HepG2 (cell line): ENCODE results near the gene ATRIP. TPM values are rescaled to one million over a fixed set of nuclear protein-coding genes. Genes with fewer than 3 reads are reported as not detected.

Source experiments
- AHDC1 ChIP-seq: sonication (generic); formaldehyde crosslinking; IDR thresholded peaks from 2 replicates; pipeline ENCODE4 v1.5.1; 2020; ENCODE audit warnings: mild to moderate bottlenecking, missing genetic modification reagents, borderline replicate concordance
- BRD4 ChIP-seq: sonication (generic); formaldehyde crosslinking; IDR thresholded peaks from 2 replicates; pipeline ENCODE4 v1.4.0; 2020; ENCODE audit warnings: missing genetic modification reagents
- GMEB2 ChIP-seq: IDR thresholded peaks from 2 replicates; pipeline ENCODE4 v1.6.1; 2016; ENCODE audit warnings: missing biosample characterization, missing genetic modification reagents, low read depth
- JDP2 ChIP-seq: sonication (generic); formaldehyde crosslinking; IDR thresholded peaks from 2 replicates; pipeline ENCODE4 v1.8.1; 2022; ENCODE audit warnings: missing genetic modification reagents, borderline replicate concordance
- MAF1 ChIP-seq: sonication (generic); formaldehyde crosslinking; IDR thresholded peaks from 2 replicates; pipeline ENCODE4 v1.5.0; 2020; ENCODE audit warnings: missing genetic modification reagents, borderline replicate concordance
- NBN ChIP-seq: fragments of 450-650 bp; conservative IDR thresholded peaks from 2 replicates; pipeline ENCODE4 v1.6.1; 2017
- NR2F6 ChIP-seq, 2 experiments: IDR thresholded peaks; 2 replicates each; pipeline ENCODE4 v1.6.1; 2016; ENCODE audit warnings: antibody characterized with exemption in 1 of 2, mild to moderate bottlenecking in 1 of 2
- PHF8 ChIP-seq: sonication (generic); formaldehyde crosslinking; IDR thresholded peaks from 2 replicates; pipeline ENCODE4 v1.5.0; 2020; ENCODE audit warnings: missing genetic modification reagents
- RBM39 ChIP-seq: fragments of 200-400 bp; formaldehyde crosslinking; IDR thresholded peaks from one replicate; pipeline ENCODE4 v1.6.1; 2018; ENCODE audit warnings: antibody characterized with exemption, mild to moderate bottlenecking, low read depth, low read length; ENCODE audit not compliant: poor library complexity, severe bottlenecking
- WIZ ChIP-seq: sonication (generic); formaldehyde crosslinking; IDR thresholded peaks from 2 replicates; pipeline ENCODE4 v1.5.1; 2020; ENCODE audit warnings: mild to moderate bottlenecking, missing genetic modification reagents
- ZBTB43 ChIP-seq: sonication (generic); formaldehyde crosslinking; conservative IDR thresholded peaks from 2 replicates; pipeline ENCODE4 v1.4.0; 2020; ENCODE audit warnings: missing genetic modification reagents
- ZNF546 ChIP-seq: sonication (generic); formaldehyde crosslinking; conservative IDR thresholded peaks from 2 replicates; pipeline ENCODE4 v1.8.1; 2023; ENCODE audit warnings: mild to moderate bottlenecking, missing genetic modification reagents
- ZNF570 ChIP-seq: sonication (generic); formaldehyde crosslinking; IDR thresholded peaks from 2 replicates; pipeline ENCODE4 v1.4.0; 2020; ENCODE audit warnings: mild to moderate bottlenecking, missing genetic modification reagents, borderline replicate concordance
- ZNF83 ChIP-seq: sonication (generic); formaldehyde crosslinking; IDR thresholded peaks from 2 replicates; pipeline ENCODE4 v1.4.0; 2020; ENCODE audit warnings: missing genetic modification reagents, mild to moderate bottlenecking, borderline replicate concordance
- polyA plus RNA-seq, 8 experiments: library from polyadenylated mRNA; depleted of rRNA in 3 of 8; stranded (reverse) in 7 of 8; unstranded in 1 of 8; fragments of >200 nt; fragmentation: Illumina TruSeq in 4 of 8; extraction: Trizol in 4 of 8; gene quantifications; 2 replicates each; pipeline versions ENCODE4 v1.2.1 to v1.2.3, GENCODE V29; 2011 to 2016; ENCODE audit warnings: low read depth in 4 of 8, missing spikeins in 1 of 8, mixed read lengths in 1 of 8; ENCODE audit not compliant: insufficient read depth in 1 of 8
- total RNA-seq, 5 experiments: library from RNA; depleted of rRNA; stranded (reverse); fragments of >200 nt; fragmentation: Illumina TruSeq; extraction: Trizol; gene quantifications; 2 replicates each; pipeline ENCODE4 v1.2.3, GENCODE V29; 2016; ENCODE audit warnings: low read depth in 1 of 5
- TF ChIP-seq, protein P1 (sequence below): sonication (generic); formaldehyde crosslinking; IDR thresholded peaks from 2 replicates; pipeline ENCODE4 v1.5.0; 2020; ENCODE audit warnings: mild to moderate bottlenecking, missing genetic modification reagents, moderate library complexity

Gene ATRIP
- total and polyA plus RNA-seq, 2 of the 13 experiments (the other 11 are each of a cell fraction or from before 2014, with no cell fraction given) = 5.1 to 12.5 TPM

GRCh38 chr3:48429960-48430707 lies 16.4 kb upstream of the ATRIP start, which contains the start of gene PLXNB1 (continued):
- no peak; the same call in 1 of the 2 replicates for TF ChIP-seq AHDC1 (CRISPR knock-in tag)
- TF ChIP-seq NR2F6 (IDR thresholded peaks at IDR 0.05) = peak; percentile 94
- peak; percentile 89 for TF ChIP-seq NR2F6 (CRISPR knock-in tag; IDR thresholded peaks at IDR 0.05)
- TF ChIP-seq ZNF546 (CRISPR knock-in tag) = no peak
- TF ChIP-seq ZNF83 (CRISPR knock-in tag) = no peak
- peak; percentile 81; the same call in 1 of the 2 replicates for TF ChIP-seq ZNF570
- TF ChIP-seq RBM39 = peak; percentile 83
- TF ChIP-seq JDP2 = peak; percentile 65; the same call in 1 of the 2 replicates
- TF ChIP-seq NBN = no peak
- no peak for TF ChIP-seq WIZ (CRISPR knock-in tag)
- TF ChIP-seq, protein P1, sequence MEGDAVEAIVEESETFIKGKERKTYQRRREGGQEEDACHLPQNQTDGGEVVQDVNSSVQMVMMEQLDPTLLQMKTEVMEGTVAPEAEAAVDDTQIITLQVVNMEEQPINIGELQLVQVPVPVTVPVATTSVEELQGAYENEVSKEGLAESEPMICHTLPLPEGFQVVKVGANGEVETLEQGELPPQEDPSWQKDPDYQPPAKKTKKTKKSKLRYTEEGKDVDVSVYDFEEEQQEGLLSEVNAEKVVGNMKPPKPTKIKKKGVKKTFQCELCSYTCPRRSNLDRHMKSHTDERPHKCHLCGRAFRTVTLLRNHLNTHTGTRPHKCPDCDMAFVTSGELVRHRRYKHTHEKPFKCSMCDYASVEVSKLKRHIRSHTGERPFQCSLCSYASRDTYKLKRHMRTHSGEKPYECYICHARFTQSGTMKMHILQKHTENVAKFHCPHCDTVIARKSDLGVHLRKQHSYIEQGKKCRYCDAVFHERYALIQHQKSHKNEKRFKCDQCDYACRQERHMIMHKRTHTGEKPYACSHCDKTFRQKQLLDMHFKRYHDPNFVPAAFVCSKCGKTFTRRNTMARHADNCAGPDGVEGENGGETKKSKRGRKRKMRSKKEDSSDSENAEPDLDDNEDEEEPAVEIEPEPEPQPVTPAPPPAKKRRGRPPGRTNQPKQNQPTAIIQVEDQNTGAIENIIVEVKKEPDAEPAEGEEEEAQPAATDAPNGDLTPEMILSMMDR (CRISPR knock-in tag) = peak; percentile 31; the same call in 1 of the 2 replicates
- TF ChIP-seq MAF1 (CRISPR knock-in tag) = peak; percentile 70; the same call in 1 of the 2 replicates
- TF ChIP-seq BRD4 (CRISPR knock-in tag) = peak; percentile 83
- peak; percentile 67 for TF ChIP-seq PHF8 (CRISPR knock-in tag)
- peak; percentile 74 for TF ChIP-seq ZBTB43
- TF ChIP-seq GMEB2 (CRISPR knock-in tag) = no peak
